Suprapubic skin (tissue), 4 donors: Measurements from ENCODE around the gene DPY19L1.
"Not testable (repeated sequence)": the region's sequence is repeated elsewhere in the genome, so short reads cannot be mapped to it uniquely, and the experiment has no call there.

Source experiments
- CTCF ChIP-seq, 2 donors: fragments of 200-600 bp in 1 of 2; fragments of 450-650 bp in 1 of 2; sonication (generic) in 1 of 2; IDR thresholded peaks; one replicate each; pipeline ENCODE4 v1.5.1; 2016 to 2019; ENCODE audit warnings: antibody characterized with exemption in 2 of 2, mild to moderate bottlenecking in 1 of 2, moderate library complexity in 1 of 2
- EP300 ChIP-seq: sonication (generic); formaldehyde crosslinking; IDR thresholded peaks from one replicate; pipeline ENCODE4 v1.6.1; 2017; ENCODE audit warnings: antibody characterized with exemption
- POLR2A ChIP-seq, 2 donors: fragments of 450-650 bp; IDR thresholded peaks; one replicate each; pipeline ENCODE4 v1.6.1; 2017; ENCODE audit warnings: antibody characterized with exemption in 2 of 2, mild to moderate bottlenecking in 2 of 2, moderate library complexity in 2 of 2
- POLR2AphosphoS5 ChIP-seq, 3 donors: sonication (generic); formaldehyde crosslinking; IDR thresholded peaks; one replicate each; pipeline ENCODE4 v1.6.1; 2017; ENCODE audit warnings: antibody characterized with exemption in 3 of 3

GRCh38 chr7:35043301-35043700 is 6.0 kb upstream of the DPY19L1 start:
- not testable (repeated sequence) for TF ChIP-seq POLR2AphosphoS5 (IDR thresholded peaks at IDR 0.05); CTCF (IDR thresholded peaks at IDR 0.05); EP300; POLR2A (IDR thresholded peaks at IDR 0.05)
